ENCODE results near the gene SCAMP2. TPM values are rescaled to one million over a fixed set of nuclear protein-coding genes. Genes with fewer than 3 reads are reported as not detected.

The SCAMP2 gene
- total RNA-seq, 1 experiment from 2014 or later = 50.2 TPM

GRCh38 chr15:74867466-74868038 is 5.6 kb downstream of the SCAMP2 start:
- Histone ChIP-seq H2AFZ (ENCODE audit: low read length) (no peak overlapping the region), H3K4ac (ENCODE audit: low read depth, low read length) (no peak overlapping the region), H4K5ac (ENCODE audit: insufficient read length, low read depth, low read length) (no peak overlapping the region), H3K9me3 (ENCODE audit: control insufficient read depth, low read depth, low read length) (no peaks in the 10 kb centered on the region), H3K79me1 (ENCODE audit: insufficient read depth, low read depth, low read length, poor library complexity, severe bottlenecking) (peaks cover 2% of the 10 kb centered on the region), H3K4me2 (ENCODE audit: insufficient read depth, insufficient read length, low read length) (no peak overlapping the region), H3K14ac (ENCODE audit: insufficient read depth, low read length) (no peak overlapping the region), H2BK15ac (ENCODE audit: low read depth, low read length) (no peak overlapping the region), H3K18ac (ENCODE audit: insufficient read length, low read depth, low read length) (no peak overlapping the region), H2BK20ac (ENCODE audit: low read depth, low read length, poor library complexity, severe bottlenecking) (no peak overlapping the region), H3K4me1 (ENCODE audit: insufficient read depth, low read length) (no peaks in the 10 kb centered on the region), H3K27ac (ENCODE audit: insufficient read length, low read depth, low read length) (no peak overlapping the region), H3K27me3 (ENCODE audit: insufficient read depth, low read length) (no peaks in the 10 kb centered on the region), H3K79me2 (ENCODE audit: insufficient read depth, low read length) (peaks cover 16% of the 10 kb centered on the region; the same call in 1 of the 2 replicates), H4K20me1 (ENCODE audit: control insufficient read depth, insufficient read depth, insufficient read length) (peaks cover 3% of the 10 kb centered on the region), H3K23ac (ENCODE audit: insufficient read length, low read depth, low read length) (no peak overlapping the region), H2BK12ac (ENCODE audit: insufficient read length, low read depth, low read length) (no peak overlapping the region), H3K9ac (ENCODE audit: extremely low read depth, insufficient read length, low read length) (no peak overlapping the region), H3K23me2 (ENCODE audit: insufficient read length, low read depth, low read length, poor library complexity, severe bottlenecking) (peaks cover 4% of the 10 kb centered on the region), H4K8ac (replicated peaks; ENCODE audit: insufficient read length, low read depth, low read length) (no peak overlapping the region), H2BK5ac (ENCODE audit: insufficient read length, low read length) (no peak overlapping the region), H3T11ph (ENCODE audit: low read length) (no peak overlapping the region), H3K56ac (ENCODE audit: insufficient read length, low read depth, low read length) (no peak overlapping the region), H2AK5ac (ENCODE audit: insufficient read length, low read length) (no peak overlapping the region), H2BK120ac (ENCODE audit: low read depth, low read length, poor library complexity, severe bottlenecking) (no peak overlapping the region), H4K91ac (ENCODE audit: insufficient read length, low read depth, low read length) (no peak overlapping the region)
- H3K27me3 Mint-ChIP-seq (ENCODE audit: low read depth) = no peaks in the 10 kb centered on the region
- no CpG with 5 or more reads among the region's 1 CpG for WGBS (ENCODE audit: extremely low coverage, insufficient read length, low lambda C conversion rate)
- DNase-seq = no peak
- H3K9me3 Mint-ChIP-seq = peaks cover 4% of the 10 kb centered on the region in 2 experiments; a peak in 3 of 5 replicates
- peak overlapping the region in 1 of 3 experiments; percentile 20; a peak in 3 of 7 replicates for H3K27ac Mint-ChIP-seq
- no peak for TF ChIP-seq CTCF (conservative IDR thresholded peaks at IDR 0.05)
- peaks cover 10 to 15% of the 10 kb centered on the region in 2 experiments for H3K4me1 Mint-ChIP-seq
- H3K36me3 Mint-ChIP-seq (ENCODE audit: insufficient read depth in 1 of 3, low read depth in 3 of 3) = peaks cover 8 to 28% (median 17%) of the 10 kb centered on the region in 3 experiments
- H3K4me3 Mint-ChIP-seq = no peak overlapping the region
